SK-N-MC (cell line): Measurements from ENCODE around the gene METTL27.

Source experiments
- DNase-seq: peaks from one replicate; pipeline ENCODE4 v3.0.0-alpha.2; 2011; ENCODE audit warnings: low read depth, low spot score
- H3K27ac ChIP-seq: fragments of 200-600 bp; sonication (generic); 2 replicates; pipeline ENCODE4 v1.5.1; 2016; ENCODE audit warnings: mixed run types
- H3K36me3 ChIP-seq: fragments of 200-600 bp; sonication (generic); 2 replicates; pipeline ENCODE4 v1.6.1; 2017; ENCODE audit warnings: antibody characterized with exemption, low read length, mixed read lengths; ENCODE audit not compliant: insufficient read depth
- H3K4me3 ChIP-seq: fragments of 200-600 bp; sonication (generic); 2 replicates; pipeline ENCODE4 v1.5.1; 2016
- H3K9ac ChIP-seq: fragments of 200-600 bp; sonication (generic); 2 replicates; pipeline ENCODE4 v1.8.0; 2017; ENCODE audit warnings: mixed run types, mixed read lengths; ENCODE audit not compliant: insufficient read length
- H3K9me3 ChIP-seq: fragments of 200-600 bp; sonication (generic); 2 replicates; pipeline ENCODE4 v1.6.1; 2017; ENCODE audit warnings: low read depth, mild to moderate bottlenecking, antibody characterized with exemption, low read length, moderate library complexity, mixed read lengths
- EZH2 ChIP-seq: fragments of 200-600 bp; sonication (generic); IDR thresholded peaks from one replicate; pipeline ENCODE4 v1.6.1; 2017; ENCODE audit warnings: antibody characterized with exemption
- FOXP2 ChIP-seq: optimal IDR thresholded peaks from 2 replicates; pipeline ENCODE3; 2011; ENCODE audit warnings: mild to moderate bottlenecking, moderate library complexity; ENCODE audit not compliant: insufficient read depth; ENCODE audit errors: extremely low read length, control extremely low read depth
- POLR2AphosphoS5 ChIP-seq: IDR thresholded peaks from 2 replicates; pipeline ENCODE4 v1.6.1; 2012; ENCODE audit warnings: mild to moderate bottlenecking, low read depth, low read length, borderline replicate concordance

Gene METTL27

GRCh38 chr7:73882047-73882402 is 39.7 kb upstream of the METTL27 start:
- H3K9ac ChIP-seq, result no peak overlapping the region
- no peak overlapping the region for H3K27ac ChIP-seq
- no peak for TF ChIP-seq POLR2AphosphoS5
- TF ChIP-seq EZH2, result no peak
- H3K4me3 ChIP-seq, result no peak overlapping the region
- no peaks in the 10 kb centered on the region for H3K9me3 ChIP-seq
- DNase-seq, result no peak
- no peaks in the 10 kb centered on the region for H3K36me3 ChIP-seq

- Histone ChIP-seq H3K4me3 (no peak overlapping the region), H3K9ac (no peak overlapping the region), H3K27ac (no peak overlapping the region), H3K9me3 (no peaks in the 10 kb centered on the region), H3K36me3 (no peaks in the 10 kb centered on the region)
- DNase-seq, result no peak
- TF ChIP-seq FOXP2, result no peak
Measured at GRCh38 chr7:73881352-73882046, 39.2 kb upstream of the METTL27 start.

GRCh38 chr7:73880755-73881328 is 38.5 kb upstream of the METTL27 start:
- H3K36me3 ChIP-seq, result no peaks in the 10 kb centered on the region
- no peak overlapping the region for H3K4me3 ChIP-seq
- TF ChIP-seq FOXP2 (no peak), EZH2 (no peak), POLR2AphosphoS5 (no peak)
- no peak overlapping the region for H3K27ac ChIP-seq
- H3K9me3 ChIP-seq, result no peaks in the 10 kb centered on the region
- no peak for DNase-seq
- no peak overlapping the region for H3K9ac ChIP-seq

- no peak overlapping the region for H3K9ac ChIP-seq
- no peak for DNase-seq
- no peak overlapping the region for H3K4me3 ChIP-seq
- H3K36me3 ChIP-seq, result no peaks in the 10 kb centered on the region
- H3K27ac ChIP-seq, result no peak overlapping the region
- H3K9me3 ChIP-seq, result no peaks in the 10 kb centered on the region
- TF ChIP-seq POLR2AphosphoS5, result no peak
- no peak for TF ChIP-seq FOXP2
- no peak for TF ChIP-seq EZH2
Measured at GRCh38 chr7:73879977-73880681, 37.8 kb upstream of the METTL27 start.

- H3K4me3 ChIP-seq, result no peak overlapping the region
- H3K9me3 ChIP-seq, result no peaks in the 10 kb centered on the region
- H3K27ac ChIP-seq, result no peak overlapping the region
- no peak for TF ChIP-seq POLR2AphosphoS5
- TF ChIP-seq FOXP2, result no peak
- no peak for TF ChIP-seq EZH2
- no peaks in the 10 kb centered on the region for H3K36me3 ChIP-seq
- H3K9ac ChIP-seq, result no peak overlapping the region
- no peak for DNase-seq
Measured at GRCh38 chr7:73876973-73877372, 34.7 kb upstream of the METTL27 start.

- Histone ChIP-seq H3K4me3 (no peak overlapping the region), H3K27ac (no peak overlapping the region), H3K9ac (no peak overlapping the region), H3K36me3 (no peaks in the 10 kb centered on the region), H3K9me3 (no peaks in the 10 kb centered on the region)
- no peak for TF ChIP-seq POLR2AphosphoS5
- no peak for TF ChIP-seq FOXP2
- no peak for DNase-seq
Measured at GRCh38 chr7:73876361-73876760, 34.0 kb upstream of the METTL27 start.

GRCh38 chr7:73872056-73872908 is 30.0 kb upstream of the METTL27 start:
- no peak overlapping the region for H3K4me3 ChIP-seq
- H3K36me3 ChIP-seq, result no peaks in the 10 kb centered on the region
- H3K9me3 ChIP-seq, result no peaks in the 10 kb centered on the region
- H3K27ac ChIP-seq, result no peak overlapping the region
- TF ChIP-seq EZH2 (no peak), FOXP2 (no peak), POLR2AphosphoS5 (no peak)
- H3K9ac ChIP-seq, result no peak overlapping the region
- DNase-seq, result no peak

- no peaks in the 10 kb centered on the region for H3K36me3 ChIP-seq
- no peaks in the 10 kb centered on the region for H3K9me3 ChIP-seq
- no peak overlapping the region for H3K4me3 ChIP-seq
Measured at GRCh38 chr7:73871163-73872011, 29.1 kb upstream of the METTL27 start.

More at GRCh38 chr7:73871163-73872011, 29.1 kb upstream of the METTL27 start:
- H3K27ac ChIP-seq, result no peak overlapping the region
- no peak overlapping the region for H3K9ac ChIP-seq
- TF ChIP-seq POLR2AphosphoS5, result no peak
- no peak for DNase-seq
